Neural cell (in vitro differentiated cells): ENCODE measurements around the gene ERBB4. TPM values are rescaled to one million over a fixed set of nuclear protein-coding genes. Genes with fewer than 3 reads are reported as not detected.
"Not testable (repeated sequence)": the region's sequence is repeated elsewhere in the genome, so short reads cannot be mapped to it uniquely, and the experiment has no call there.

Source experiments
- H2AFZ ChIP-seq: fragments of 200-600, 300-800 bp; sonication (generic), shearing (Covaris generic); 2 replicates; pipeline ENCODE4 v1.6.0; 2014; ENCODE audit warnings: low read depth, mild to moderate bottlenecking, antibody characterized with exemption, low read length, moderate library complexity
- H3F3A ChIP-seq: fragments of 200-600 bp; shearing (Covaris generic); 2 replicates; pipeline ENCODE4 v1.6.1; 2016; ENCODE audit warnings: mild to moderate bottlenecking, moderate library complexity, mixed read lengths, antibody characterized with exemption, low read length; ENCODE audit not compliant: insufficient read depth, poor library complexity, severe bottlenecking
- H3K27ac ChIP-seq: fragments of 200-600, 300-800 bp; sonication (generic), shearing (Covaris generic); 2 replicates; pipeline ENCODE4 v1.5.1; 2014; ENCODE audit warnings: mild to moderate bottlenecking, low read length, moderate library complexity
- H3K27me3 ChIP-seq: fragments of 300-800, 200-600 bp; sonication (generic), shearing (Covaris generic); 2 replicates; pipeline ENCODE4 v1.6.0; 2014; ENCODE audit warnings: mild to moderate bottlenecking, low read depth, low read length, moderate library complexity; ENCODE audit not compliant: insufficient read depth
- H3K36me3 ChIP-seq: fragments of 300-800, 200-600 bp; sonication (generic), shearing (Covaris generic); 2 replicates; pipeline ENCODE4 v1.5.1; 2014; ENCODE audit warnings: mild to moderate bottlenecking, antibody characterized with exemption, low read length, moderate library complexity; ENCODE audit not compliant: insufficient read depth
- H3K4me2 ChIP-seq: fragments of 300-800, 200-600 bp; sonication (generic), shearing (Covaris generic); 2 replicates; pipeline ENCODE4 v1.6.0; 2014; ENCODE audit warnings: mild to moderate bottlenecking, low read length
- H3K4me3 ChIP-seq: fragments of 300-800, 200-600 bp; sonication (generic), shearing (Covaris generic); 2 replicates; pipeline ENCODE4 v1.5.1; 2014; ENCODE audit warnings: mild to moderate bottlenecking, low read length, moderate library complexity
- H3K79me2 ChIP-seq: fragments of 200-600 bp; shearing (Covaris generic); replicated peaks from 2 replicates; pipeline ENCODE4 v1.6.0; 2014; ENCODE audit warnings: mild to moderate bottlenecking, low read length, moderate library complexity; ENCODE audit not compliant: insufficient read depth
- H3K9ac ChIP-seq: fragments of 300-800, 200-600 bp; sonication (generic), shearing (Covaris generic); 2 replicates; pipeline ENCODE4 v1.6.1; 2016; ENCODE audit warnings: mild to moderate bottlenecking, low read length, mixed read lengths
- H3K9me2 ChIP-seq: fragments of 200-600 bp; shearing (Covaris generic); 2 replicates; pipeline ENCODE4 v1.6.1; 2016; ENCODE audit warnings: mild to moderate bottlenecking, low read length, mixed read lengths; ENCODE audit not compliant: insufficient read depth
- H3K9me3 ChIP-seq: fragments of 200-600, 300-800 bp; sonication (generic), shearing (Covaris generic); 2 replicates; pipeline ENCODE4 v1.6.1; 2016; ENCODE audit warnings: mild to moderate bottlenecking, mixed run types, low read length, moderate library complexity, mixed read lengths
- H4K20me1 ChIP-seq: fragments of 200-600 bp; shearing (Covaris generic); 2 replicates; pipeline ENCODE4 v1.6.1; 2016; ENCODE audit warnings: mild to moderate bottlenecking, mixed run types; ENCODE audit not compliant: insufficient read depth
- CTCF ChIP-seq: fragments of 450-650 bp; IDR thresholded peaks from 2 replicates; pipeline ENCODE4 v1.5.1; 2014; ENCODE audit warnings: antibody characterized with exemption, mild to moderate bottlenecking, moderate library complexity; ENCODE audit not compliant: poor library complexity, severe bottlenecking
- EP300 ChIP-seq: fragments of 450-650 bp; conservative IDR thresholded peaks from 2 replicates; pipeline ENCODE4 v1.6.1; 2014; ENCODE audit warnings: antibody characterized with exemption, mild to moderate bottlenecking, moderate library complexity; ENCODE audit not compliant: poor library complexity, severe bottlenecking
- EZH2 ChIP-seq: fragments of 200-600, 300-800 bp; shearing (Covaris generic), sonication (generic); IDR thresholded peaks from 2 replicates; pipeline ENCODE4 v1.6.1; 2014; ENCODE audit warnings: antibody characterized with exemption, low read length, borderline replicate concordance, mild to moderate bottlenecking; ENCODE audit not compliant: insufficient read depth, poor library complexity, severe bottlenecking
- MXI1 ChIP-seq: fragments of 450-650 bp; conservative IDR thresholded peaks from 2 replicates; pipeline ENCODE4 v1.6.1; 2014; ENCODE audit warnings: antibody characterized with exemption, mild to moderate bottlenecking; ENCODE audit not compliant: poor library complexity, severe bottlenecking
- POLR2AphosphoS5 ChIP-seq: IDR thresholded peaks from 2 replicates; pipeline ENCODE4 v1.6.1; 2012
- RAD21 ChIP-seq: fragments of 450-650 bp; conservative IDR thresholded peaks from 2 replicates; pipeline ENCODE4 v1.6.1; 2014; ENCODE audit warnings: antibody characterized with exemption, mild to moderate bottlenecking, moderate library complexity
- REST ChIP-seq: IDR thresholded peaks from 2 replicates; pipeline ENCODE4 v1.6.1; 2012; ENCODE audit warnings: borderline replicate concordance
- SMC3 ChIP-seq: fragments of 450-650 bp; conservative IDR thresholded peaks from 2 replicates; pipeline ENCODE4 v1.6.1; 2014; ENCODE audit warnings: antibody characterized with exemption, mild to moderate bottlenecking, moderate library complexity; ENCODE audit not compliant: poor library complexity
- TAF1 ChIP-seq: IDR thresholded peaks from 2 replicates; pipeline ENCODE4 v1.6.1; 2012; ENCODE audit warnings: low read depth
- polyA plus RNA-seq: library from polyadenylated mRNA; depleted of rRNA; stranded (reverse); fragments of >200 nt; gene quantifications from 2 replicates; pipeline ENCODE4 v1.2.3, GENCODE V29; 2014

Gene ERBB4
- polyA plus RNA-seq, 1 donor from 2014 or later = 0.69 TPM

- Histone ChIP-seq H3K4me3 (no peak overlapping the region), H4K20me1 (no peaks in the 10 kb centered on the region), H3K9me2 (no peaks in the 10 kb centered on the region), H3K9me3 (no peaks in the 10 kb centered on the region), H3K79me2 (no peaks in the 10 kb centered on the region), H3K27me3 (no peaks in the 10 kb centered on the region), H3K9ac (no peak overlapping the region), H3K36me3 (no peaks in the 10 kb centered on the region), H2AFZ (no peak overlapping the region), H3K27ac (no peak overlapping the region), H3K4me2 (no peak overlapping the region), H3F3A (no peaks in the 10 kb centered on the region)
- TF ChIP-seq TAF1 = no peak
- no peak for TF ChIP-seq EP300
- no peak for TF ChIP-seq RAD21
- TF ChIP-seq POLR2AphosphoS5 = no peak
- no peak for TF ChIP-seq EZH2
These were observed 345.5 kb downstream of the ERBB4 start for GRCh38 chr2:212193056-212193455.

DNA sequence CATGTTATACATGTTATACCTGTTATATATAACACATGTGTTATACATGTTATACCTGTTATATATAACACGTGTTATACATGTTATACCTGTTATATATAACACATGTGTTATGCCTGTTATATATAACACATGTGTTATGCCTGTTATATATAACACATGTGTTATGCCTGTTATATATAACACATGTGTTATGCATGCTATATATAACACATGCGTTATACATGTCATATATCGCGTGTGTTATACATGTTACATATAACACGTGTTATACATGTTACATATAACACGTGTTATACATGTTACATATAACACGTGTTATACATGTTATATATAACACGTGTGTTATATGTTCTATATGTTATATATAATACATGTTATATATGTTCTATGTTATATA, 347.2 kb downstream of the ERBB4 start:
- H3K79me2 ChIP-seq, H2AFZ ChIP-seq, H3K9me3 ChIP-seq, H3K4me3 ChIP-seq, H4K20me1 ChIP-seq, H3K27ac ChIP-seq, H3K36me3 ChIP-seq, H3F3A ChIP-seq, H3K4me2 ChIP-seq, H3K9me2 ChIP-seq, H3K9ac ChIP-seq, H3K27me3 ChIP-seq: not testable (repeated sequence)

- Histone ChIP-seq H2AFZ (no peak overlapping the region), H3K27ac (no peak overlapping the region), H3K4me2 (no peak overlapping the region), H3K36me3 (no peaks in the 10 kb centered on the region), H3K9me3 (no peaks in the 10 kb centered on the region), H3K27me3 (no peaks in the 10 kb centered on the region), H3K9me2 (no peaks in the 10 kb centered on the region), H3K79me2 (no peaks in the 10 kb centered on the region), H3K4me3 (no peak overlapping the region), H4K20me1 (no peaks in the 10 kb centered on the region), H3K9ac (no peak overlapping the region), H3F3A (no peaks in the 10 kb centered on the region)
- TF ChIP-seq MXI1 (no peak), POLR2AphosphoS5 (no peak), TAF1 (no peak), EP300 (no peak), EZH2 (no peak), RAD21 (no peak), REST (no peak), SMC3 (no peak), CTCF (no peak)
These were observed 352.4 kb downstream of the ERBB4 start for GRCh38 chr2:212186166-212186565.
